K562 (cell line): Measurements from ENCODE around the gene IL23A. TPM values are rescaled to one million over a fixed set of nuclear protein-coding genes. Genes with fewer than 3 reads are reported as not detected.

Experiments used
- BDP1 ChIP-seq: IDR thresholded peaks from 3 replicates; pipeline ENCODE4 v1.6.1; 2011; ENCODE audit not compliant: insufficient read length, insufficient read depth
- CEBPB ChIP-seq: fragments of 450-650 bp; IDR thresholded peaks from 2 replicates; pipeline ENCODE4 v1.6.1; 2016; ENCODE audit warnings: missing genetic modification characterization, missing compliant biosample characterization
- EHMT2 ChIP-seq: fragments of 450-650 bp; IDR thresholded peaks from 2 replicates; pipeline ENCODE4 v1.6.1; 2018; ENCODE audit warnings: antibody characterized with exemption
- ESRRA ChIP-seq: fragments of 450-650 bp; IDR thresholded peaks from 2 replicates; pipeline ENCODE4 v1.6.1; 2014; ENCODE audit warnings: low read depth, mild to moderate bottlenecking, moderate library complexity, borderline replicate concordance
- FUS ChIP-seq: fragments of 200-400 bp; formaldehyde crosslinking; optimal IDR thresholded peaks from 2 replicates; pipeline ENCODE3; 2017; ENCODE audit warnings: low read depth, low read length
- HDAC2 ChIP-seq: fragments of 450-650 bp; IDR thresholded peaks from 2 replicates; pipeline ENCODE4 v1.6.1; 2016; ENCODE audit warnings: mild to moderate bottlenecking
- HLTF ChIP-seq: fragments of 450-650 bp; IDR thresholded peaks from 2 replicates; pipeline ENCODE4 v1.6.1; 2016
- HSF4 ChIP-seq: fragments of 250-450 bp; sonication (Bioruptor Pico); IDR thresholded peaks from 2 replicates; pipeline ENCODE4 v2.1.2; 2022; ENCODE audit warnings: mild to moderate bottlenecking, moderate library complexity, borderline replicate concordance
- IRF1 ChIP-seq: sonication (generic); formaldehyde crosslinking; IDR thresholded peaks from 2 replicates; pipeline ENCODE4 v1.8.0; 2022; ENCODE audit warnings: missing genetic modification reagents, mild to moderate bottlenecking, borderline replicate concordance
- KDM4B ChIP-seq, 2 experiments: fragments of 450-650 bp in 1 of 2; sonication (generic) in 1 of 2; IDR thresholded peaks; 2 replicates each; pipeline ENCODE4 v1.6.1; 2016 to 2017; ENCODE audit warnings: borderline replicate concordance in 2 of 2, antibody characterized with exemption in 1 of 2, low read depth in 1 of 2, mild to moderate bottlenecking in 1 of 2
- MCM5 ChIP-seq: fragments of 450-650 bp; IDR thresholded peaks from 2 replicates; pipeline ENCODE4 v1.6.1; 2016; ENCODE audit warnings: low read depth
- NCOR1 ChIP-seq: fragments of 450-650 bp; IDR thresholded peaks from 2 replicates; pipeline ENCODE4 v1.6.1; 2016; ENCODE audit warnings: mild to moderate bottlenecking, moderate library complexity
- POLR3A ChIP-seq: IDR thresholded peaks from 2 replicates; pipeline ENCODE4 v1.6.1; 2011; ENCODE audit warnings: borderline replicate concordance, mild to moderate bottlenecking, moderate library complexity; ENCODE audit not compliant: insufficient read length, insufficient read depth; ENCODE audit errors: extremely low read depth
- TARDBP ChIP-seq: fragments of 450-650 bp; IDR thresholded peaks from 2 replicates; pipeline ENCODE4 v1.6.1; 2016
- TCF7L2 ChIP-seq: fragments of 150-350 bp; IDR thresholded peaks from 2 replicates; pipeline ENCODE4 v1.6.1; 2016; ENCODE audit warnings: low read depth, mild to moderate bottlenecking, low read length, moderate library complexity
- ZBTB33 ChIP-seq: sonication (generic); formaldehyde crosslinking; IDR thresholded peaks from 2 replicates; pipeline ENCODE4 v1.8.1; 2023; ENCODE audit warnings: mild to moderate bottlenecking, missing genetic modification reagents
- ZFPM2 ChIP-seq: fragments of 250-450 bp; sonication (Bioruptor Pico); IDR thresholded peaks from 2 replicates; pipeline ENCODE4 v1.5.1; 2022; ENCODE audit warnings: mild to moderate bottlenecking
- ZNF395 ChIP-seq: fragments of 200-800 bp; sonication (Bioruptor generic); IDR thresholded peaks from 2 replicates; pipeline ENCODE4 v1.6.1; 2017; ENCODE audit warnings: missing genetic modification characterization, missing compliant biosample characterization
- ZSCAN29 ChIP-seq: fragments of 450-650 bp; IDR thresholded peaks from 2 replicates; pipeline ENCODE4 v1.6.1; 2017
- polyA plus RNA-seq, 8 experiments: library from polyadenylated mRNA; depleted of rRNA in 4 of 8; stranded (reverse) in 5 of 8; unstranded in 3 of 8; fragments of >200 nt; fragmentation: Nextera tagmentation in 2 of 8; fragmentation: Illumina TruSeq in 1 of 8; extraction: Ambion mirVana in 2 of 8; extraction: Trizol in 1 of 8; gene quantifications; 2 replicates each; pipeline versions ENCODE4 v1.2.1 to v1.2.3, GENCODE V29; 2011 to 2014; ENCODE audit warnings: inconsistent platforms in 1 of 8, missing spikeins in 1 of 8
- total RNA-seq, 7 experiments: library from RNA; depleted of rRNA in 6 of 7; stranded (reverse); fragments of >200 nt in 6 of 7; fragmentation: Illumina TruSeq in 2 of 7; extraction: Trizol in 2 of 7; gene quantifications; 2 replicates each; pipeline versions ENCODE4 v1.2.1 to v1.2.3, GENCODE V29; 2011 to 2021; ENCODE audit warnings: low replicate concordance in 1 of 7

IL23A gene
- total and polyA plus RNA-seq, 9 of the 15 experiments (the other 6 are each of a cell fraction or from before 2014, with no cell fraction given): 4.4 to 37.2 (median 9.6) TPM

GRCh38 chr12:56337753-56338251 lies 882 bp upstream of the IL23A start (continued):
- no peak for TF ChIP-seq TARDBP
- no peak for TF ChIP-seq POLR3A
- no peak for TF ChIP-seq EHMT2
- TF ChIP-seq CEBPB (tag): peak; percentile 96
- TF ChIP-seq HSF4 (CRISPR knock-in tag): no peak
- TF ChIP-seq MCM5: no peak
- no peak for TF ChIP-seq FUS
- TF ChIP-seq TCF7L2: no peak
- 0 out of 2 replicates have a peak, but pooled peaks have one; percentile 13 for TF ChIP-seq ZFPM2 (CRISPR knock-in tag)
- TF ChIP-seq NCOR1: no peak
- TF ChIP-seq BDP1: no peak
- no peak for TF ChIP-seq HLTF
- no peak for TF ChIP-seq ZBTB33 (CRISPR knock-in tag)
- TF ChIP-seq KDM4B (IDR thresholded peaks at IDR 0.05; ENCODE audit: borderline replicate concordance in 2 of 2, low read depth in 1 of 2): no peak
- no peak for TF ChIP-seq ZSCAN29
- TF ChIP-seq IRF1 (CRISPR knock-in tag): no peak
- TF ChIP-seq ZNF395 (CRISPR knock-in tag): peak; percentile 23; the same call in 1 of the 2 replicates
- TF ChIP-seq HDAC2: peak; percentile 25; the same call in 1 of the 2 replicates
- no peak for TF ChIP-seq ESRRA
